ENCODE measurements around the gene PKN1. TPM values are rescaled to one million over a fixed set of nuclear protein-coding genes. Genes with fewer than 3 reads are reported as not detected.

Gene PKN1
- polyA plus RNA-seq (2012; ENCODE audit: insufficient read depth, insufficient read length, low read depth), result 283 TPM

DNA sequence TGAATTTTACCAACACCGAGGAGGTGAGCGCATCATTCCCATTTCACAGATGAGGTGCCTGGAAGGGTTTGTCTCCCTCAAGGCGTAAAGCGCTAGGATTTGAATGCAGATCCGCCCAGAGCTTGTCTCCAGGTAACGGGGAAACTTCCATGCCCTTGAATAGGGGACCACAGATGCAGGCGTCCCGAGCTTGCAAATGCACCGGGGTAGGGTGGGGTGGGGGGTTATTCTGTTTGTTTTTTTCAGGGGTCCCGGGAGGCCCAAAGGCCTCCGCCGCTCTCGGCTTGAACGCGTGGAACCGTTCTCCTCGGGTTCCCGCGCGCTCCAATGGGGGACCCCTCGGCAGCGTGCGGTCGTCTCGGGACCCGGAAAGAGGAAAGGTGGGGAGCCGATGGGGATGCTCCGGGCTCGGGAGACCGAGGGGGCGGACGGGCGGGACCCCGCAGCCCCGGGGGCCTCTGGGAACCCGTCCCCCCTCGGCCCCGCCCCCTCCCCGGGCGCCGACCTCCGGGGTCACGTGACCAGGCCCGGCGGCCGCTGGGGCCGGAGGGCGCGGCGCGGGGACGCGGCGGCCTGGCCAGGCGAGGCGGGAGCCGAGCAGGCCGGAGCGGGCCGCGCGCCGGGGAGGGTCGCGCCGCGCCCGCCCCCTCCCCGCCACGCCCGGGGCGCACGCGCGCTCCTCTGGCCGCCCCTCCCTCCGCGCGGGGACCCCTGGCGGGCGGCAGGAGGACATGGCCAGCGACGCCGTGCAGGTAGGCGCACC, at the start of gene PKN1:
Gene PKN1 (plus strand): TSS at position 516 of the 763 bp plus-strand sequence. CDS start 216 bp downstream, at position 732.
- DNase-seq, result peak; percentile 74
- H3K9me3 ChIP-seq, result no peaks in the 10 kb centered on the region
- TF ChIP-seq, protein P1, sequence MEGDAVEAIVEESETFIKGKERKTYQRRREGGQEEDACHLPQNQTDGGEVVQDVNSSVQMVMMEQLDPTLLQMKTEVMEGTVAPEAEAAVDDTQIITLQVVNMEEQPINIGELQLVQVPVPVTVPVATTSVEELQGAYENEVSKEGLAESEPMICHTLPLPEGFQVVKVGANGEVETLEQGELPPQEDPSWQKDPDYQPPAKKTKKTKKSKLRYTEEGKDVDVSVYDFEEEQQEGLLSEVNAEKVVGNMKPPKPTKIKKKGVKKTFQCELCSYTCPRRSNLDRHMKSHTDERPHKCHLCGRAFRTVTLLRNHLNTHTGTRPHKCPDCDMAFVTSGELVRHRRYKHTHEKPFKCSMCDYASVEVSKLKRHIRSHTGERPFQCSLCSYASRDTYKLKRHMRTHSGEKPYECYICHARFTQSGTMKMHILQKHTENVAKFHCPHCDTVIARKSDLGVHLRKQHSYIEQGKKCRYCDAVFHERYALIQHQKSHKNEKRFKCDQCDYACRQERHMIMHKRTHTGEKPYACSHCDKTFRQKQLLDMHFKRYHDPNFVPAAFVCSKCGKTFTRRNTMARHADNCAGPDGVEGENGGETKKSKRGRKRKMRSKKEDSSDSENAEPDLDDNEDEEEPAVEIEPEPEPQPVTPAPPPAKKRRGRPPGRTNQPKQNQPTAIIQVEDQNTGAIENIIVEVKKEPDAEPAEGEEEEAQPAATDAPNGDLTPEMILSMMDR (IDR thresholded peaks at IDR 0.05; ENCODE audit: low read depth, low read length), result no peak
- no peaks in the 10 kb centered on the region for H3K27me3 ChIP-seq
- no peaks in the 10 kb centered on the region for H3K4me1 ChIP-seq
- H3K4me3 ChIP-seq (ENCODE audit: low read depth, low read length), result peak within 1 kb of the TSS; percentile 71
- H3K36me3 ChIP-seq, result no peaks in the 10 kb centered on the region

DNA sequence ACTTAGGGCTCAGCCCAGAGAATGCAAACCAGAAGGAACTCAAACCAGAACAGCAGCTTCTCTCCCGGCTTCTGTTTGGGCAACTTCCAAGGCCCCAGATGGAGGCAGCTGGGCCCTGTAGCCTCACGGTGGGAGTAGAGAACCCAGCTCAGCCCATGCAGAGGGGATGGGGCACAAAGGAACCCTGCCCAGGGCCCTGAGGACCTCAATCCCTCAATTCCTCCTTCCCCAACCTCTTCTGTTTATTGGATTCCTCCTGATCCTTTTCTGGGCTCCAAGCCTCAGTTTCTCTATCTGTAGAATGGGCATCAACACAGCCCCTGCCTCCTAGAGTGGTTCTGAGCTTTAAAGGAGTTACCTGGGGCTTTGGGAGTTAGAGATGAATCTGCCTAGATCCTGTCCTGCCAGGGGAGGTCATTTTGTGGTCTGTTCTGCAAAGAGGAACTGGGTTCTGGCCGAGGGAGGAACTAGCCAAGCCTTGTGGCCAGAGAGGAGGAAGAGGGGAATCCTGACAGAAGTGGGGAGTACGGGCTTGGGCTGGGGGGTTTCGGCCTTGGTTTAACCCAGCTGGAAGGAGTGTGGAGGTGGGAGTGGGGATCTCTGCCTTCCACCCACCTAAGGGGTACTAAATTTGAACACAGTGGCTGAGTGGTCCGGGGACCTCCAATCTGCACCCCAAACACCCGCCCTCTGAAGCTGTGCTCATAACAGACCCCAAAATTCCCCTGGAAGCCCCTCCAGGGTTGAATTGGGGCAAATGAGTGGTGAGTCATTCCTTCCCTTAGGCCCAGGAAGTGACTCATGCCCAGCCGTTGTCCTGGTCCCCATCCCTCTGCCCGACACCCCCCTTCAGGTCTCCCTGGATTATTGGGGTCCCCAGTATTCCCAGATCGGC, 49.2 kb upstream of the PKN1 start:
- H3K4me3 ChIP-seq (ENCODE audit: low read depth, low read length), result no peak overlapping the region
- H3K27me3 ChIP-seq, result no peaks in the 10 kb centered on the region
- TF ChIP-seq, protein P1 (IDR thresholded peaks at IDR 0.05; ENCODE audit: low read depth, low read length), result no peak
- H3K4me1 ChIP-seq, result no peaks in the 10 kb centered on the region
- no peak for DNase-seq
- no peaks in the 10 kb centered on the region for H3K9me3 ChIP-seq
- H3K36me3 ChIP-seq, result no peaks in the 10 kb centered on the region

GRCh38 chr19:14385492-14385891, 47.6 kb upstream of the PKN1 start:
- Histone ChIP-seq H3K4me1 (no peaks in the 10 kb centered on the region), H3K4me3 (ENCODE audit: low read depth, low read length) (no peak overlapping the region), H3K27me3 (no peaks in the 10 kb centered on the region), H3K36me3 (no peaks in the 10 kb centered on the region), H3K9me3 (no peaks in the 10 kb centered on the region)
- TF ChIP-seq, protein P1 (IDR thresholded peaks at IDR 0.05; ENCODE audit: low read depth, low read length), result no peak
- no peak for DNase-seq

- Histone ChIP-seq H3K4me1 (no peaks in the 10 kb centered on the region; the same call in 1 of the 2 replicates), H3K4me3 (ENCODE audit: low read depth, low read length) (no peak overlapping the region), H3K36me3 (peaks cover 3% of the 10 kb centered on the region; the same call in 1 of the 2 replicates), H3K9me3 (no peaks in the 10 kb centered on the region), H3K27me3 (no peaks in the 10 kb centered on the region)
- no peak for DNase-seq
- TF ChIP-seq, protein P1 (IDR thresholded peaks at IDR 0.05; ENCODE audit: low read depth, low read length), result no peak
These were observed 42.6 kb upstream of the PKN1 start for GRCh38 chr19:14390548-14390947.

GRCh38 chr19:14391156-14391821, 41.8 kb upstream of the PKN1 start:
- no peak for DNase-seq
- Histone ChIP-seq H3K4me1 (no peaks in the 10 kb centered on the region; the same call in 1 of the 2 replicates), H3K4me3 (ENCODE audit: low read depth, low read length) (no peak overlapping the region), H3K27me3 (no peaks in the 10 kb centered on the region), H3K36me3 (peaks cover 3% of the 10 kb centered on the region; the same call in 1 of the 2 replicates), H3K9me3 (no peaks in the 10 kb centered on the region)
- TF ChIP-seq, protein P1 (IDR thresholded peaks at IDR 0.05; ENCODE audit: low read depth, low read length), result no peak
